SH-SY5Y (cell line): ENCODE data around the gene UQCC5.

Experiments used
- GATA2 ChIP-seq: IDR thresholded peaks from 2 replicates; pipeline ENCODE4 v1.6.1; 2011; ENCODE audit warnings: mild to moderate bottlenecking, low read depth, low read length
- GATA3 ChIP-seq: IDR thresholded peaks from 2 replicates; pipeline ENCODE4 v1.6.1; 2011; ENCODE audit warnings: low read depth, mild to moderate bottlenecking, low read length, moderate library complexity

Gene UQCC5

DNA sequence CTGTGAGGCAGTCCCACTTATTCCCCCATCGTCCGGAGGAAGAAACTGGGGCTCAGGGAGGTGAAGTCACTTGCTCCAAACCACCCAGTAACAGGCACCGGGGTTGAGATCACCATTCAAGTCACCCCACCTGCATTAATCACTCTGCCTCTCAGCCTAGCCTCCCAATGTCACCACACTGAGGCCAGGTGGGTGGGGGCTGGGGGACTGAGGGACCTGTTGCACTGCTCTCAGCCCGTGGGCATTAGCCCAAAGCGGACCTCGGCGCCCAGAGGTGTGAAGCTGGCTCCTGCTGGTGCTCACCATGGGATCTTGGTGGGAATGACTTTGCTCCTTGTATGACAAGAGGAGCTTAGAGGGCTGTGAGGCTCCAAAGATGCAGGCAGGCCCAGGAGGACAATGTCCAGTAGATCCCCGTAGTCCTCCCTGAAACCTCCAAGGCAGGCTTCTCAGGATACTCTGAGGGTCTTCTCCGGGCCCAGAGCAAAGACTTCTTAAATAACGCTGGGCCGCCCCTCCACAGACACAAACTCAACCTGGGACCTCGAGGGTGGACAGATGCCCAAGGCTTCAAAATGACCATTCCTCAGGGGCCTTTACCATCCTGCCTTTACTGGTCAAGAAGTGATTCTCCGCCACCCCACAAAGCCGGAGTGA lies 4.4 kb upstream of the UQCC5 start:
- TF ChIP-seq GATA2 (no peak), GATA3 (no peak)

DNA sequence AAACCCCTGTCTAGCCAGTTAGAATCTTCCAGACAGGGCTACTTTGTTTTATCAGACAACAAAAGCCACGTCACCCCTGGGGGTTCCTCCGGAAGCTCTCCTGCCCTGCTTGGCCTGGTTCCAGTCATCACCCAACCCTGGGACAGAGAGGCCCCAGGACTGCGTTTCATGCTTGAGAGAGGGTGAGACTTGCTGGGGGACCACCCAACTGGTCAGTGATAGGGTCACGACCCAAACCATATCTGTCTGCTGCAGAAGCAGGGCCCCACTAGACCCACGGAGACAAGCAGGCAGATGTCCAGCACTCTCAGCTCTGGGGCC lies 3.9 kb upstream of the UQCC5 start:
- TF ChIP-seq GATA3 = no peak
- TF ChIP-seq GATA2 = no peak

DNA sequence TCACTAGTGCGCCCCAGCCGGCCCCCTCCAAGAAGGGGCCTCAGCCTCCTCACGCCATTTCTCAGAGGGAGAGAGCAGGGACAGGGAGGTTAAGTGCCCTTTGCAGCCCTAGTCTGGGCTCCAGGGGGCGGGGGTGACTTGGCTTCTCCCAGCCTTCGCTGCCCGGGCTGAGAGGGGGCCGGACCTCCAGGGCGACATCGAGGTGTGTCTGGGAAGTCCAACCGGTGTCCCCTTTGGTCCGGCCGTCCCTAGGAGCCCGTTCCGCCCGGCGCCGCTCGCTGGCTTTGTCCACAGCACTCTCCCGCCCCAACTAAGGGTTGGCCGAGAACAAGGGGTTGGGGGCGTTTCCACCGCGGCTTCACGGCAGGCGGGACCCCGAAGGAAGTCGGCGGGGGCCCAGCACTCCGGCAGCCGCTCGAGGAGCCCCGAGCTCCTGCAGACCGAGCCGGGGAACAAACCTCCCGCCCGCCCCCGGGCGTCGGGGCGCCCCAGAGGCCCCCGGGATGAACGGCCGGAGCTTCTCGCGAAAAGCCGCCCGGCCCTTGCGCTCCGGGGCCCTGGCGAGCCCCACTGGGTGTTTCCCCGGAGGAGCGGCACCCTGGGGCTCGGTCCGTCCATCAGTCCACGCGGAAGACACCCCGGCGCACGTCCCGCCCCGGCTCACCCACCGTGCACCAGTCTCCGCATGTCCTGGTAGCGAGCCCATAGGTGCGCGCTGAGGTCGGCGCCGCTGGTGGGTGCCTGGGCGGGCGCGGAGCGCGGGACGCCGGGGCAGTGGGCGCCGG lies 3.4 kb upstream of the UQCC5 start:
- TF ChIP-seq GATA3 (no peak), GATA2 (no peak)

DNA sequence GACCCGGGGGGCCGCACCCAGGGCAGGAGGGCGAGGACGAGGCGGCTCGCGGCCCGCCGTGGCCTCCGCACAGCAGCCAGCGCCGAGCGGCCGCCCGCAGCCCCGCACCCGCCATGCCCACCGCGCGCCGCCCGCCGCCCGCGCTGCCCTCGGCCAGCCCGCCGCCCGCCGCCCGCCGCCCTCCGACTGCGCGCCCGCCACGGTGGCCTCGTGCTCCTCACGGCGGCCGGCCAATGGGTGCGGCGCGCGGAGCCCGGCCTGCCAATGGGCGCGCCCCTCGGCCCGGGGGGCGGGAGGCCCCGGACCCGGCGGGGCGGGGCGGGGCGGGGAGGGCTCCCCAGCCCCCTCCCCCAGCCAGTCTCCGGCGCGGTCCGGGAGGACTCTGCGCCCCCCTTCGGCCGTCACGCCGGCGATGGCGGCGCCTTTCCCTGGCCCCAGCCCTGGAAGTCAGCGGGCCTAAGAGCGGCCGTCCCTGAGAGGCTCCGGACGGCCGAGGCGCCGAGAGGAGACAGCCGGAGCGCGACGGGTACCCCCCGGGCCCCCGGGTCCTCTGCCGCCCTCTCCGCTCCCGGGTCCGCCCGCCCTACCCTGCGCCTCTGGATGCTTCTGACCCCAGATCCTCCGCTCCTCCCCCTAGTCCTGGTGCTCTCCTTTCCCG lies 2.7 kb upstream of the UQCC5 start, which contains the start of gene NT5DC2:
Gene NT5DC2, minus strand, starts transcription at position 235 of the 658 bp plus-strand sequence. Its CDS starts 120 bp downstream, at position 115.
- TF ChIP-seq GATA2 = no peak
- no peak for TF ChIP-seq GATA3

DNA sequence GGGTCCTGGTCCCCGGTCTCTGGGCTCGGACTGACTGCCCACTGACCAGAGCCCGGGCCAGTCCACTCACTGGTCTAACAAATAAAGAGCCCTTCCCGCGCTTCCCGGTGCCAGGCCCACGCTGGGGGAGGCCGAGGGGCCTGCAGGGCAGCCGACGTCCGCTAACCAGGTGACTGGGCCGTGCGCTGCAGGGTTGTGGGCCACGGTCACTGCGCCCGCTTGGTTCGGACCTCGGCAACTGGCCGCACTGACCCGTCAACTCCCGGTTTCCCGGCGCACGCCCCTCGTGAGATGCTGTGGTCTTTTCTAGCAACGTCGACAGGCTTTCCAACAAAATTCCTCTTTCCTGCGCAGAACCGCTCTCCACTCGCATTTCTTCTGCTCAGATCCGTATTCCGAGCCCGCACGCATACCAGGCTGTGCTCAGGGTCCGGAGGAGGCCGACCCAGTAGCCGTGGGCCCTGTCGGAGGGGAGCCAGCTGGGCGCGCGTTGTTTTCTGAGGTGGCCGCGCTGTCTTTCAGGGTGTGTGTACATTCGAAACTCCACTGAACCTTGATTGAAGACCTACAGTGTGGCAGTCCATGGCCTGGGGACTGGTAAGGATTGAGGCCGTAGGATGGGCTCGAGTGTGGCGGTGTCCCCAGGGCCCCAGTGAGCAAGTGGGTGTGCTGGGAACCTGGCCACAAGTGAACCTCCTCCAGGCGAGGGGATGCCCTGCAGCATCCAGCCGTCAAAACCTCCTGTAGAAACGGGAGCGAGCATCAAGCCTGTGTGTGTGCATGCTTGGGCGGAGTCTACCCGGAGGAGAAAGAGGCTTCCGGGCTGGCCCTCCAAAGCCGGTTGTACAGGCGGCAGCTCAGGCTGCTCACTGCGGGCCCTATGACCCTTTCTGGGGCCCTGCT lies 1.9 kb upstream of the UQCC5 start:
- no peak for TF ChIP-seq GATA3
- TF ChIP-seq GATA2 = no peak

DNA sequence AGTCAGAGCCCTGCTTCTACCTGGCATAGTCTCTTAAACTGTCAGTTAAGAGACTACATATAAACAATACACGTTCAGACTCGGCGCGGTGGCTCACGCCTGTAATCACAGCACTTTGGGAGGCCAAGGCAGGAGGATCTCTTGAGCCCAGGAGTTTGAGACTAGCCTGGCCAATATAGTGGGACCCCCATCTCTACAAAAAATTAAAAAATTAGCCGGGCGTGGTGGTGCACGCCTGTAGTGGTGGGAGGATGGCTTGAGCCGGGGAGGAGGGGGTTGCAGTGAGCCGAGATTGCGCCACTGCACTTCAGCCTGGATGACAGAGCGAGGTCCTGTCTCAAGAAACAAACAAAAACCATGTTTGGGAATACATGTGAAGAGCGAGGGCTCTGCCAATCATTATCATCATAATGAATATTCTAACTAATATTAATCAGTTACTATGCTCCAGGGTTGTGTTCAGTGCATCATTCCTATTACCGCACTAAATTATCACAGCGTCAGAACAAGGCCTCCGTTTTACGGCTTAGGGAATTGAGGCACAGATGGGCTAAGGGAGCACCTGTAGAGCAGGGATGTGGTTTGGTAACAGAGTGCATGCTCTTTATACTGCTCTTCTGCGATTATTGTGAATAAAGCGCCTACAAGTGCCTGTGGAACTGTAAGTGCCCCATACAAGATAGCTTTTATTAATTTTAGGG lies 844 bp upstream of the UQCC5 start:
- no peak for TF ChIP-seq GATA2
- TF ChIP-seq GATA3 = no peak

DNA sequence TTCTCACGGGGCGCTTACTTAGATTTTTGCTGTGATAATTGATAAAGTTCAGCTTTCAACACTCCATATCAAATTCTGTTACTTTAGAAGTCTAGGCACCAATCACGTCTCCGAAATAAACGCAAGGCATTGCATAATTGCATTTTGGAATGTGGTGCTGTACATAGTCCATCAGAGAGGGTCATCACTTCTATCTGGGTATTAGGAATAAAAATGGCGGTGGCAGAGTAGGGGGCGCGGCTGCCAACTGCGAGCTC lies 365 bp upstream of the UQCC5 start:
- TF ChIP-seq GATA3 (no peak), GATA2 (no peak)

DNA sequence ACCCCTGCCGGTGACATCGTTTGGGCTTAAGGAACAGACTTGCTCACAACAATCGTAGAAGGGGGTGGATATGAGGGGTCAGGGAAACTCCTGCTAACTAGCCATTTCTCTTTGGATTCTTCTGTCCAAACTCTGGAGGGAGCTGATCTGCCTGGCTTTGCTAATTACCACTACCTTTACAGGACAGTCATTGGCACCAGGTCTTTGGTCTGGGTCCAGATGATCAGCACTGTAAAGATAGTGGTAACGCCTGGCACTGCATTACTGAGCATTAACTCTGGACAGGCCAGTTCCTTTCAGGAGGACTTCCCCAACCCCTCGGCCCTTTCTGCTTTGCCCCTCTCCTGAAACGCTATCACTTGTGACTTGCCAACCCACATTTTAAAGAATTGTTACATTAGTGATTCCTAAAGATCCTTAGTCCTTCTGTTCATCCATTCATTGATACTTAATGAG lies 788 bp downstream of the UQCC5 start:
- TF ChIP-seq GATA3 (no peak), GATA2 (no peak)

DNA sequence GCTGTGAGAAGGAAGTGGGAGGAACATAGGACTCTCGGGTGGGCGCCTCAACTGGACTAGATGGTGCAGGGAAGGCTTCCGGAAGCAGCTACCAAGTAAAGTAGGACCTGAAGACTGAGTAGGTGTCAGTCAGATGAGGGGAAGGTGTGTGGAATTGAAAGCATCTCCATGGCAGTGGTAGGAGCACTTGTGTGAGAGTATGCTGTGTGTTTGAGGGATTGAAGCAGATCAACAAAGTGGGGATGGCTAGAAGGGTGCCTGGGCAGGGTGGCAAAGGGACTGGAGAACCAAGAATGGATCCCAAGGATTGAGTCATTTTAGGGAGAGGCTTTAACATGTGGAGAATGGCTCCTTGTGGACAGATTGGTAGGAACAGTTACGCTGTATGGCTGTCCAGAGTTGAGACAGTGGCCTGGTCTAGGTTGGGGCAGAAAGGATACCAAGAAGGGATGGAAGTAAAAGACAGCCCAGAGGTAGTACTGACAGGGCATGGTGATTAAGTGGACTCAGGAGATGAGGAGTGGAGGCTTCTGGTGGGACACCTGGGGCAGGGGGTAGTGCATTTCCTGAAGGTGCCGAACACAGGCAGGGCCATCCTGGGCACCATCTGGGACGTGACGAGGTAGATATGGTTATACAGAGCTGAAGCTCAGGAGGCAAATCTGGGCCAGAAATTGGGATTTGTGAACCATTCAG lies 1.5 kb downstream of the UQCC5 start:
- TF ChIP-seq GATA2 = no peak
- no peak for TF ChIP-seq GATA3

DNA sequence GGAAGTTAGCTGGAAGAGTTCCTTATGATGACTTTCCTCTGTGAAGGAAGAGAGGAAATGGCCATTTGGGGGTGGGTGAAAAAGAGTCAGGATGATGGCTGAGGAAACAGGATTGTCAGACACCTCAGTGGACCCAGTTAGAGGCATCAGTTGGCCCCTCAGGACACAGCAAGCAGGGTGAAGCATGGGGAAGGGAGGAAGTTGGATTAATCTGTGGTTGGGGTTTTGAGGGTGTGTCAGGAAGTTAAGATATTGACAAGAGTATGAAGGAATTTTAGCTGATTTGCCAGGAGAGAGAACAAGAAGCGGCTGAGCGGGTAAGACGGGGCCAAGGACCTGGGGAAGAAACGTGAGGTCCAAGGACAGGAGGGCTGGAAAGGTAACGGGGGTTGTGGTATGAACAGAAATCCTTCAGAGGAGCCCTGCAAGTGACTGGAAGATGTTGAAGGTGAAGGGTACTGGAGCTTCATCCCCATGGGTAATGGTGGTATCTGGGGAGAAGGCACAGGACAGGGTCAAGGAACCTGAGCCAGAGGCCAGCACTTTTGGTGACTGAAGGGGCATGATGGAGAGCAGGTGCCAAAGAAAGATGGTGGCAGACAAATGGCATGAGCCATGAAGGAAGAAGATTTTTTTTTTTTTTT lies 2.7 kb downstream of the UQCC5 start:
- TF ChIP-seq GATA2 (no peak), GATA3 (no peak)

DNA sequence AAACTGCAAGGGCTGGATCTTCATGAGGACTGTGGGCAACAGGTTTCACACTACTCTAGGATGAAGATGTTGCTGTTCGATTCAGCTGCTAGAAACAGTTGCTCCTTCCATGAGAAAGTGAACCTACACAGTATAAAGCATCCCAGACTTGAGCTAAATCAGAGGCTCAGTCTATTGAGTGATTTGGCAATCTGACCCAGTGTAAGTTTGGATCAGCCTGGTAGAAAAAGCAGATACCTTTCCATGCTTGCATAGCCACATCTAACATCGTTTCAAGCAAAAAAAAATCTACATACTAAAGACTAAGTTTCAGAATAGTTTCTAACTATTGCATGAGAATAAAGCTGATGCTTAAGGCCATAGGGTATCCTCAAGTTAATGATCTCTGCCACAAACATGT lies 4.6 kb downstream of the UQCC5 start:
- TF ChIP-seq GATA3 = no peak
- TF ChIP-seq GATA2 = no peak

DNA sequence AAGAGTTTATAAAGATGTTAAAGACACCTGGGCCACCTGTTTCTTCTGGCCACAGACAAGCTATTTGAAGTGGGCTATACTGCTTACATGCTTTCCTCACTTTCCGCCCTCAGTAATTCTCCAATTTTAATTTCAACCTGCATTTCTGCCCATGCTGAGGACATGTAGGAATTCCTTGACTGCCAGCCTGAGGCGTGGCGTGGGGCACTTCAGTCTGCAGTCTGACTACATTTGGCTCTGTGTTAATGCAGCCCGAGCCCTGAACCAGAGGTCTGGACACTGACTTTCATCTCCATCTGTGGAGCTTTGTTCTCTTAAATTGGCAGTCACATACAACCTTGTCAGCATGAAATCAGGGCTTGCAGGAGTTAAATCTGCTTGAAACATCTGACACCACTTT lies 8.5 kb downstream of the UQCC5 start:
- TF ChIP-seq GATA3 = no peak
- no peak for TF ChIP-seq GATA2

DNA sequence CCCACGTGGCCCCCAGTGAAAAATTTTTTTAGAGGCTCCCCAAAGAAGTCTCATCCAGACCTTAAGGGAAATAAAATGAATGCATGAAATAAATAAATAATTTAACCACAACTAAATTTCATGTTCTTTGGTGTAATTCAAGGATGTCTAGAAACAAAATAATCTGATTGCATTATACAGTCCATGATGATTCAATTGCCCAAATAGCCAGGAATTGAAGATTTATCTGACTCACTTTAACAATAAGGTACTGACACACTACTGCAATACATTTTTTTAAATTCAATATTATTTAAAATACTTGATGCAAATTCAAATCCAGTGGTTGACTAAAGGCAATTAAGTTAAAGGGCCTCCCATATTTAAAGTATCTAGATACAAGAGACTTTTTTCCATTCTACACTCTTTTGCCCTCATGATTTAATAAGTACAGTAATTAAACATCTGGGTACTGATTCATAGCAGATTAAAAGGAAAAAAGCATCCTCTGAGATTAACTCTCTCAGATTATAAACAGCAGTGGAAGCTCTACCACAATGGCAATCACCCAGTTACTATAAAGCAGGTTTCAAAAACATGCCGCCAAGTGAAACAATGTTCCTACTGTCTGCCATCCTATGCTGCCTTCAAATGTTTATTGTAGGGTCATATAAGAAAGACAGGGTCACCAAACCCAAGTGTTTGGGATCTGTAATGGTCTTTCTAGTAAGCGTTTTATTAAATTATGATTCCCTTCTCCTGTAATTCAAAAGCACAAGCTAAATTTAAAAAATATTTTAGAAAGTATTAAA lies 9.9 kb downstream of the UQCC5 start:
- TF ChIP-seq GATA3 (no peak), GATA2 (no peak)
